ENCODE measurements around the gene ITPR2. TPM values are rescaled to one million over a fixed set of nuclear protein-coding genes. Genes with fewer than 3 reads are reported as not detected.
A peak's percentile ranks its signal among the peaks of the same experiment; 100 is the strongest.
"Not testable (repeated sequence)": the region's sequence is repeated elsewhere in the genome, so short reads cannot be mapped to it uniquely, and the experiment has no call there.

The ITPR2 gene
- total RNA-seq, 4 donors from 2014 or later: 42.8 to 62.5 (median 52.1) TPM

DNA sequence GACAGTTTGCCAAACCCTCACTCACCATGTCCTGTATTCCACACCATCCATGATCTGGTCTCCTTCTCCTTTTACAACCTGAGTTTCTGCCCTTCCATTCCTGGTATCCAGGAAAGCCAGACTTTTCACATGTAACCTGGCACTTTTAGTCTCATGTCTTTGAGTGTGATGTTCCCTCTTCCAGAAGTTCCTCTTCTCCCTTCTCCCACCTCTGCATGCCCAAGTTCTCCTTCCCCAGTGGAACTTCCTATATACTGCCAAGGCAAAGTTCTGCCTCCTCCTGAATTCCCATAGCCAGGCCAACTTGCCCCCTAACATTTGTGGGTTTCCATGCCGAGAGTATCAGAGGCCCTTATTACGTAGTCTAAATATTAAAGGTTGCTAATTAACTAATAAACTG, 3.2 kb upstream of the ITPR2 start:
- WGBS, 2 donors: 96 to 100% methylated on average over 2 of the region's 2 CpGs
- H3K4me3 ChIP-seq (ENCODE audit: low read depth, poor library complexity, severe bottlenecking): no peak overlapping the region
- no peak for DNase-seq (ENCODE audit: low spot score in 2 of 2)
- no peak for TF ChIP-seq POLR2A (IDR thresholded peaks at IDR 0.05)
- TF ChIP-seq, protein P1, sequence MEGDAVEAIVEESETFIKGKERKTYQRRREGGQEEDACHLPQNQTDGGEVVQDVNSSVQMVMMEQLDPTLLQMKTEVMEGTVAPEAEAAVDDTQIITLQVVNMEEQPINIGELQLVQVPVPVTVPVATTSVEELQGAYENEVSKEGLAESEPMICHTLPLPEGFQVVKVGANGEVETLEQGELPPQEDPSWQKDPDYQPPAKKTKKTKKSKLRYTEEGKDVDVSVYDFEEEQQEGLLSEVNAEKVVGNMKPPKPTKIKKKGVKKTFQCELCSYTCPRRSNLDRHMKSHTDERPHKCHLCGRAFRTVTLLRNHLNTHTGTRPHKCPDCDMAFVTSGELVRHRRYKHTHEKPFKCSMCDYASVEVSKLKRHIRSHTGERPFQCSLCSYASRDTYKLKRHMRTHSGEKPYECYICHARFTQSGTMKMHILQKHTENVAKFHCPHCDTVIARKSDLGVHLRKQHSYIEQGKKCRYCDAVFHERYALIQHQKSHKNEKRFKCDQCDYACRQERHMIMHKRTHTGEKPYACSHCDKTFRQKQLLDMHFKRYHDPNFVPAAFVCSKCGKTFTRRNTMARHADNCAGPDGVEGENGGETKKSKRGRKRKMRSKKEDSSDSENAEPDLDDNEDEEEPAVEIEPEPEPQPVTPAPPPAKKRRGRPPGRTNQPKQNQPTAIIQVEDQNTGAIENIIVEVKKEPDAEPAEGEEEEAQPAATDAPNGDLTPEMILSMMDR (IDR thresholded peaks at IDR 0.05): no peak
- intact Hi-C loops (cut with DNase I; ENCODE audit: low total_unique reads): loop anchor here (10.0 kb wide), 1 partner anchor 101 kb away; no protein-coding TSS in a partner anchor

- WGBS, 2 donors: 96 to 98% methylated on average over 7 of the region's 7 CpGs
- H3K4me3 ChIP-seq (ENCODE audit: low read depth, poor library complexity, severe bottlenecking); DNase-seq (ENCODE audit: low spot score in 2 of 2): not testable (repeated sequence)
- intact Hi-C loops (cut with DNase I; ENCODE audit: low total_unique reads): loop anchor here (10.0 kb wide), 1 partner anchor 100 kb away; no protein-coding TSS in a partner anchor
Observed at GRCh38 chr12:26834503-26835060, 1.6 kb upstream of the ITPR2 start.

DNA sequence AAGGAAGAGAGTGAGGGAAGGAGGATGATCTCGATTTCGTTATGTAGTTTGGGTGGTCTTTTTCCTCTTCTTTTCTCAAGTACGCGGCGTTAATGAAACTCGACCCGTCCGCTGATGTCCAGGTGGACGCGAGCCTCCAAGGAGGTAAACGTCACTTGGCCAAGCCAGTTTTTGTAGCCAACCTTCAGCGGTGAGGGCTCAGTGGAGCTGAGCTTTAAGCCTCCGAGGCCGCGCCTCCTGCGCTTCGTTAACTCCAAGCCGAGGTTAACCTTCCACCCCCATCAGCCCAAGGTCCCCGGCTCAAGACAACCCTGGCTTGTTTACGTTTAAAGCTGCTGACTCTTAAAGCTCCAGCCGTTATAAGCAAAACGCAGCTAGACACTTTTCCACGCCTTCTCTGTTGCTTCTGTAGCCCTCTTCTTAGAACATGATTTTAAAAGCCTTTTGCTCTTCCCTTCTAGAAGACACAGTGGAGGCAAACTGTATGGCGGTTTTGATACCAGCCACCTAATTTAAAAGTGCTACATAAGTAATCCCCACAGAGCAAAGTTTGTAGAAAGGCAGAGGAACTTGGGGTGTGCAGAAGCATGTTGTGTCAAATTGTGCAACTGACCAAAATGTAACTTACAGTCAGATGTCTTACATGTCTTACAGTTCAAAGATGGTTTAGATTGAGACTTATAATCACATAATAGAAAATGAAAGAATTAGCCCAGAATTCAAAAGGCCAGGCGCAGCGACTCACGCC, 923 bp upstream of the ITPR2 start:
- TF ChIP-seq, protein P1 (IDR thresholded peaks at IDR 0.05): no peak
- TF ChIP-seq POLR2A (IDR thresholded peaks at IDR 0.05): no peak
- intact Hi-C loops (cut with DNase I; ENCODE audit: low total_unique reads): loop anchor here (10.0 kb wide), 1 partner anchor 99 kb away; no protein-coding TSS in a partner anchor
- WGBS, 2 donors: 19 to 20% methylated on average over 27 of the region's 27 CpGs
- DNase-seq (ENCODE audit: low spot score in 2 of 2): peak; percentile 30 to 86
- H3K4me3 ChIP-seq (ENCODE audit: low read depth, poor library complexity, severe bottlenecking): peak overlapping the region; percentile 56

- peak; percentile 51 to 92 for DNase-seq (ENCODE audit: low spot score in 2 of 2)
- H3K4me3 ChIP-seq (ENCODE audit: low read depth, poor library complexity, severe bottlenecking): peak overlapping the region; percentile 57
- intact Hi-C loops (cut with DNase I; ENCODE audit: low total_unique reads): loop anchor here (10.0 kb wide), 1 partner anchor 97 kb away; no protein-coding TSS in a partner anchor
- no peak for TF ChIP-seq POLR2A (IDR thresholded peaks at IDR 0.05)
- TF ChIP-seq, protein P1 (IDR thresholded peaks at IDR 0.05): no peak
- WGBS, 2 donors: 0% methylated on average over 39 to 40 of the region's 55 CpGs
Observed at GRCh38 chr12:26831951-26832821, 808 bp downstream of the ITPR2 start.

DNA sequence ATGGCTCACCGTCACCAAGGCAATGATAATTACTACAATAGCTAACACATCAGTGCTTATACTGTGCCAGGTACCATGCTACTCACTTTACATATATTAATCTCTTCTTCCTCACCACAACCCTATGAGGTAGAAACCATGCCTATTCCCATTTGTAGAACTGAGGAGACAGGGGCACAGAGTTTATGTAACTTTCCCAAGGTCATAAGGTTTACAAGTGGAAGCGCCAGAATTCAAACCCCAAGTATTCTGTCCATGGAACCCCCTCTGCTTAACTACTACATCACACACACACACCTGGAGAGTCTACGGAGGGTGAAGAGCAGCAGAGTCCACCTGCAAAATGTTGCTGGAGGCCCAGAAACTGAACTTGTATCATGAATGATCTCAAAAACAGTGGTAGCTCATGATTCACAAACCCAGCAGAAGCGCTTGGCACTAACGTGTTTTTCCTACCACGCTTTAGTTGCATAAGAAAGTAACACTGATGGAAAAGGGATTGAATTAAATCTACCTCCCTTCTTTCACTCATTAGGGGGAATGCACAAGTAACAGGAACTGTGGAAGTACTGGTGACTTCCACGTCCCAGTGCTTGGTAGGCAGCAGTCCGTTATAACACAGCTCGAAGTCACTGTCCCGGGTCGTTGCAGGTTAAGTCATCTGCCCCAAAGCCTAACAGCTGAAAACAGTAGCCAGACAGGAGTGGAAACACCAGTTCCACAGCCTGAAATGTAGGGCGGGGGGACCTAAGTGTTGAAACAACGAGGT, 2.0 kb downstream of the ITPR2 start:
- no peak overlapping the region for H3K4me3 ChIP-seq (ENCODE audit: low read depth, poor library complexity, severe bottlenecking)
- WGBS, 2 donors: 48 to 53% methylated on average over 13 of the region's 13 CpGs
- intact Hi-C loops (cut with DNase I; ENCODE audit: low total_unique reads): loop anchor here (10.0 kb wide), 1 partner anchor 96 kb away; no protein-coding TSS in a partner anchor
- TF ChIP-seq, protein P1 (IDR thresholded peaks at IDR 0.05): no peak
- TF ChIP-seq POLR2A (IDR thresholded peaks at IDR 0.05): no peak
- peak in 1 of 2 donors; percentile 23 for DNase-seq (ENCODE audit: low spot score in 2 of 2)

Data from lower leg skin (tissue), 4 donors.